ENCODE results near the gene LCOR. TPM values are rescaled to one million over a fixed set of nuclear protein-coding genes. Genes with fewer than 3 reads are reported as not detected.

The LCOR gene
- total RNA-seq, 4 donors from 2014 or later, result 7.7 to 2,027 (median 132) TPM

GRCh38 chr10:97022616-97023015 lies 190.5 kb downstream of the LCOR start:
- intact Hi-C loops (cut with DNase I; ENCODE audit: low total_unique reads), result no loop called here
- Histone ChIP-seq H3K4me3 (no peak overlapping the region), H3K36me3 (no peaks in the 10 kb centered on the region), H3K9me3 (no peaks in the 10 kb centered on the region), H3K4me1 (no peaks in the 10 kb centered on the region), H3K27me3 (no peaks in the 10 kb centered on the region), H3K27ac (no peak overlapping the region)
- peak in 1 of 2 donors; percentile 1 for DNase-seq
- TF ChIP-seq POLR2A (IDR thresholded peaks at IDR 0.05) (no peak), CTCF (IDR thresholded peaks at IDR 0.05) (no peak)

- TF ChIP-seq POLR2A (IDR thresholded peaks at IDR 0.05), result no peak
- no peak for TF ChIP-seq CTCF (IDR thresholded peaks at IDR 0.05)
- Histone ChIP-seq H3K9me3 (no peaks in the 10 kb centered on the region), H3K4me1 (no peaks in the 10 kb centered on the region), H3K36me3 (no peaks in the 10 kb centered on the region), H3K4me3 (no peak overlapping the region), H3K27me3 (no peaks in the 10 kb centered on the region), H3K27ac (peak overlapping the region; percentile 67 to 69)
- intact Hi-C loops (cut with DNase I; ENCODE audit: low total_unique reads), result no loop called here
- DNase-seq, result peak in 1 of 2 donors; percentile 13
These were observed 191.5 kb downstream of the LCOR start for GRCh38 chr10:97023401-97024167.

GRCh38 chr10:97024168-97025073 lies 192.3 kb downstream of the LCOR start:
- Histone ChIP-seq H3K27me3 (no peaks in the 10 kb centered on the region), H3K4me1 (no peaks in the 10 kb centered on the region), H3K27ac (peak overlapping the region; percentile 67 to 69), H3K36me3 (no peaks in the 10 kb centered on the region), H3K9me3 (no peaks in the 10 kb centered on the region), H3K4me3 (no peak overlapping the region)
- TF ChIP-seq CTCF (IDR thresholded peaks at IDR 0.05) (no peak), POLR2A (IDR thresholded peaks at IDR 0.05) (no peak)
- DNase-seq, result peak in 1 of 2 donors; percentile 26
- intact Hi-C loops (cut with DNase I; ENCODE audit: low total_unique reads), result no loop called here

GRCh38 chr10:97025613-97026242 lies 193.6 kb downstream of the LCOR start:
- intact Hi-C loops (cut with DNase I; ENCODE audit: low total_unique reads), result no loop called here
- no peak overlapping the region for H3K27ac ChIP-seq
- H3K4me1 ChIP-seq, result no peaks in the 10 kb centered on the region
- H3K4me3 ChIP-seq, result no peak overlapping the region
- TF ChIP-seq POLR2A (IDR thresholded peaks at IDR 0.05), result no peak
- peak; percentile 10 to 33 (median 22) for TF ChIP-seq CTCF (IDR thresholded peaks at IDR 0.05)
- no peaks in the 10 kb centered on the region for H3K9me3 ChIP-seq
- H3K27me3 ChIP-seq, result no peaks in the 10 kb centered on the region
- peak in 1 of 2 donors; percentile 30 for DNase-seq
- no peaks in the 10 kb centered on the region for H3K36me3 ChIP-seq
